Stimulated activated CD8-positive, alpha-beta memory T cell treated with anti-CD3 and anti-CD28 coated beads, Interleukin-12 subunit alpha, Interleukin-12 subunit beta, amount 100 ng/mL, for 1 hour (primary cell): ENCODE results near the gene TAF4.
"Not testable (repeated sequence)": the region's sequence is repeated elsewhere in the genome, so short reads cannot be mapped to it uniquely, and the experiment has no call there.

Experiments
- DNase-seq: peaks from one replicate; pipeline ENCODE4 v3.0.0-alpha.2; 2020; ENCODE audit warnings: low read depth

Gene TAF4

GRCh38 chr20:62065674-62066338, at the start of gene TAF4:
Gene TAF4, minus strand, starts transcription at chr20:62065881. Its CDS starts 71 bp downstream, at chr20:62065810.
- peak; percentile 61 for DNase-seq

- DNase-seq, result no peak
Observed at GRCh38 chr20:62114894-62115293, 49.2 kb upstream of the TAF4 start.

- no peak for DNase-seq
Observed at GRCh38 chr20:62112368-62112767, 46.7 kb upstream of the TAF4 start.

- no peak for DNase-seq
Observed at GRCh38 chr20:62111148-62111547, 45.5 kb upstream of the TAF4 start.

GRCh38 chr20:62105592-62105991, 39.9 kb upstream of the TAF4 start:
- DNase-seq, result no peak

- no peak for DNase-seq
Observed at GRCh38 chr20:62104791-62105345, 39.2 kb upstream of the TAF4 start.

GRCh38 chr20:62104234-62104789, 38.6 kb upstream of the TAF4 start:
- no peak for DNase-seq

- DNase-seq, result no peak
Observed at GRCh38 chr20:62103508-62104233, 38.0 kb upstream of the TAF4 start.

- no peak for DNase-seq
Observed at GRCh38 chr20:62101078-62101477, 35.4 kb upstream of the TAF4 start.

- DNase-seq, result no peak
Observed at GRCh38 chr20:62097881-62098407, 32.3 kb upstream of the TAF4 start.

- no peak for DNase-seq
Observed at GRCh38 chr20:62096421-62097380, 31.0 kb upstream of the TAF4 start.

GRCh38 chr20:62089393-62089792, 23.7 kb upstream of the TAF4 start:
- DNase-seq, result no peak

- DNase-seq, result no peak
Observed at GRCh38 chr20:62088258-62089127, 22.8 kb upstream of the TAF4 start.

GRCh38 chr20:62087632-62088031, 22.0 kb upstream of the TAF4 start:
- no peak for DNase-seq

- no peak for DNase-seq
Observed at GRCh38 chr20:62087227-62087626, 21.5 kb upstream of the TAF4 start.

GRCh38 chr20:62085206-62085605, 19.5 kb upstream of the TAF4 start:
- DNase-seq, result no peak

GRCh38 chr20:62084224-62084623, 18.5 kb upstream of the TAF4 start:
- not testable (repeated sequence) for DNase-seq

- DNase-seq, result no peak
Observed at GRCh38 chr20:62083312-62083711, 17.6 kb upstream of the TAF4 start.

GRCh38 chr20:62080249-62080990, 14.7 kb upstream of the TAF4 start:
- DNase-seq, result no peak

- no peak for DNase-seq
Observed at GRCh38 chr20:62079166-62079565, 13.5 kb upstream of the TAF4 start.
